ENCODE measurements around the gene SND1. TPM values are rescaled to one million over a fixed set of nuclear protein-coding genes. Genes with fewer than 3 reads are reported as not detected.

Gene SND1
- total RNA-seq, 1 donor from 2014 or later, result 232 TPM

- H3K4me3 ChIP-seq (ENCODE audit: low read depth, low read length), result no peak overlapping the region
- H3K27me3 ChIP-seq (ENCODE audit: control insufficient read depth, insufficient read depth, low read length), result no peaks in the 10 kb centered on the region
- no peak for TF ChIP-seq CTCF (IDR thresholded peaks at IDR 0.05; ENCODE audit: insufficient read depth, low read length, severe bottlenecking)
- no peak for DNase-seq (ENCODE audit: low read depth)
- FAIRE-seq, result no peak
- peaks cover 3% of the 10 kb centered on the region for H3K36me3 ChIP-seq (ENCODE audit: control insufficient read depth, insufficient read depth, low read length)
These were observed 198.2 kb downstream of the SND1 start for GRCh38 chr7:127850195-127850594.

GRCh38 chr7:127854383-127854782 lies 202.4 kb downstream of the SND1 start:
- DNase-seq (ENCODE audit: low read depth) (no peak), FAIRE-seq (no peak)
- no peak for TF ChIP-seq CTCF (IDR thresholded peaks at IDR 0.05; ENCODE audit: insufficient read depth, low read length, severe bottlenecking)
- Histone ChIP-seq H3K27me3 (ENCODE audit: control insufficient read depth, insufficient read depth, low read length) (no peaks in the 10 kb centered on the region), H3K36me3 (ENCODE audit: control insufficient read depth, insufficient read depth, low read length) (peaks cover 3% of the 10 kb centered on the region), H3K4me3 (ENCODE audit: low read depth, low read length) (no peak overlapping the region)

GRCh38 chr7:127857464-127857841 lies 205.5 kb downstream of the SND1 start:
- DNase-seq (ENCODE audit: low read depth) (no peak), FAIRE-seq (no peak)
- H3K27me3 ChIP-seq (ENCODE audit: control insufficient read depth, insufficient read depth, low read length), result no peaks in the 10 kb centered on the region
- peaks cover 2% of the 10 kb centered on the region for H3K36me3 ChIP-seq (ENCODE audit: control insufficient read depth, insufficient read depth, low read length)
- no peak for TF ChIP-seq CTCF (IDR thresholded peaks at IDR 0.05; ENCODE audit: insufficient read depth, low read length, severe bottlenecking)
- H3K4me3 ChIP-seq (ENCODE audit: low read depth, low read length), result no peak overlapping the region

- Histone ChIP-seq H3K36me3 (ENCODE audit: control insufficient read depth, insufficient read depth, low read length) (peaks cover 2% of the 10 kb centered on the region), H3K4me3 (ENCODE audit: low read depth, low read length) (no peak overlapping the region), H3K27me3 (ENCODE audit: control insufficient read depth, insufficient read depth, low read length) (no peaks in the 10 kb centered on the region)
- no peak for TF ChIP-seq CTCF (IDR thresholded peaks at IDR 0.05; ENCODE audit: insufficient read depth, low read length, severe bottlenecking)
- FAIRE-seq (no peak), DNase-seq (ENCODE audit: low read depth) (no peak)
These were observed 206.3 kb downstream of the SND1 start for GRCh38 chr7:127858091-127858914.

GRCh38 chr7:127858915-127859189 lies 206.9 kb downstream of the SND1 start:
- DNase-seq (ENCODE audit: low read depth), result no peak
- no peak for FAIRE-seq
- Histone ChIP-seq H3K27me3 (ENCODE audit: control insufficient read depth, insufficient read depth, low read length) (no peaks in the 10 kb centered on the region), H3K4me3 (ENCODE audit: low read depth, low read length) (no peak overlapping the region), H3K36me3 (ENCODE audit: control insufficient read depth, insufficient read depth, low read length) (peaks cover 2% of the 10 kb centered on the region)
- TF ChIP-seq CTCF (IDR thresholded peaks at IDR 0.05; ENCODE audit: insufficient read depth, low read length, severe bottlenecking), result no peak

GRCh38 chr7:127859330-127859729 lies 207.3 kb downstream of the SND1 start:
- FAIRE-seq (no peak), DNase-seq (ENCODE audit: low read depth) (no peak)
- no peak for TF ChIP-seq CTCF (IDR thresholded peaks at IDR 0.05; ENCODE audit: insufficient read depth, low read length, severe bottlenecking)
- H3K27me3 ChIP-seq (ENCODE audit: control insufficient read depth, insufficient read depth, low read length), result no peaks in the 10 kb centered on the region
- H3K36me3 ChIP-seq (ENCODE audit: control insufficient read depth, insufficient read depth, low read length), result peaks cover 3% of the 10 kb centered on the region
- no peak overlapping the region for H3K4me3 ChIP-seq (ENCODE audit: low read depth, low read length)

Measured in bronchial epithelial cell (primary cell).